Fibroblast of mammary gland (primary cell): ENCODE results near the gene MED13L.

Experiments used
- DNase-seq: peaks from one replicate; pipeline ENCODE4 v3.0.0-alpha.2; 2010; ENCODE audit warnings: low read depth
- H3K4me3 ChIP-seq: 2 replicates; pipeline ENCODE4 v1.5.1; 2011; ENCODE audit warnings: low read depth, mild to moderate bottlenecking, low read length, moderate library complexity; ENCODE audit not compliant: control insufficient read depth
- TF ChIP-seq, protein P1 (sequence below): conservative IDR thresholded peaks from 2 replicates; pipeline ENCODE4 v1.5.1; 2011; ENCODE audit warnings: low read depth, low read length, inconsistent platforms; ENCODE audit not compliant: control insufficient read depth, insufficient read depth

The MED13L gene

DNA sequence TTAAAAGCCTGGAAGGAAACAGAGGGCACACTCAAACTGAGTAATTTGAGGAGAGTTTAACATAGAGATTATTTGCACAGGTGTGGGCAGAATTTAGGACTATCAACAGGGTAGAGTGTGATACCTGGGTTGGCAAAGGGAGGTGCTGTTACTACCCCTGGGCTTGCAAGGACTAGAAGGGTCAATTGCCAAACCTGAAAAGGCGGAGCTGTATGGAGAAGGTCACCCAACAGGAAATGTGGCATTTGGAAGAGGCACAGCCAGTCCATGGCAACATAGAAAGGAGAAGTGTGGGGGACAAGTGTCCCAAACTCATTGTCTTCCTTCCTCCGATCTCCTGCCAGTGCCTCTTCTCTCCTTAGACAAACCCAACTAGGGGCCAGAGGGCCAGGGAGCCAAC lies 21.6 kb upstream of the MED13L start:
- no peak overlapping the region for H3K4me3 ChIP-seq
- DNase-seq = no peak
- TF ChIP-seq, protein P1, sequence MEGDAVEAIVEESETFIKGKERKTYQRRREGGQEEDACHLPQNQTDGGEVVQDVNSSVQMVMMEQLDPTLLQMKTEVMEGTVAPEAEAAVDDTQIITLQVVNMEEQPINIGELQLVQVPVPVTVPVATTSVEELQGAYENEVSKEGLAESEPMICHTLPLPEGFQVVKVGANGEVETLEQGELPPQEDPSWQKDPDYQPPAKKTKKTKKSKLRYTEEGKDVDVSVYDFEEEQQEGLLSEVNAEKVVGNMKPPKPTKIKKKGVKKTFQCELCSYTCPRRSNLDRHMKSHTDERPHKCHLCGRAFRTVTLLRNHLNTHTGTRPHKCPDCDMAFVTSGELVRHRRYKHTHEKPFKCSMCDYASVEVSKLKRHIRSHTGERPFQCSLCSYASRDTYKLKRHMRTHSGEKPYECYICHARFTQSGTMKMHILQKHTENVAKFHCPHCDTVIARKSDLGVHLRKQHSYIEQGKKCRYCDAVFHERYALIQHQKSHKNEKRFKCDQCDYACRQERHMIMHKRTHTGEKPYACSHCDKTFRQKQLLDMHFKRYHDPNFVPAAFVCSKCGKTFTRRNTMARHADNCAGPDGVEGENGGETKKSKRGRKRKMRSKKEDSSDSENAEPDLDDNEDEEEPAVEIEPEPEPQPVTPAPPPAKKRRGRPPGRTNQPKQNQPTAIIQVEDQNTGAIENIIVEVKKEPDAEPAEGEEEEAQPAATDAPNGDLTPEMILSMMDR = no peak

DNA sequence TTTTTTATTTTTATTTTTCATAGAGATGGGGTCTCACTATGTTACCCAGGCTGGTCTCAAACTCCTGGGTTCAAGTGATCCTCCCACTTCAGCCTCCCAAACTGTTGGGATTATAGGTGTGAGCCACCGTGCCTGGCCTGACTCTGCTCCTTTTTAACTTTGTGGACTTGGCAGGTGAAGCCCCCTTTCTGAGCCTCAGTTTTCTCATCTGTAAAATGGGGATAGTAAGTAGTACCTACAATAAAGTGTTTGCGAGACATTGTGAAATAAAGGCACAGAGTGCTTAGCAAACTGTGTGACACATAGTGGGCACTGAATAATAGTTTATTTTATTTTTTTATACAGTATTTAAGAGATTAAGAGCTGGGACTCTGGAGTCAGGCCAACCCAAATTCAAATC lies 21.1 kb upstream of the MED13L start:
- TF ChIP-seq, protein P1 = no peak
- no peak overlapping the region for H3K4me3 ChIP-seq
- no peak for DNase-seq

DNA sequence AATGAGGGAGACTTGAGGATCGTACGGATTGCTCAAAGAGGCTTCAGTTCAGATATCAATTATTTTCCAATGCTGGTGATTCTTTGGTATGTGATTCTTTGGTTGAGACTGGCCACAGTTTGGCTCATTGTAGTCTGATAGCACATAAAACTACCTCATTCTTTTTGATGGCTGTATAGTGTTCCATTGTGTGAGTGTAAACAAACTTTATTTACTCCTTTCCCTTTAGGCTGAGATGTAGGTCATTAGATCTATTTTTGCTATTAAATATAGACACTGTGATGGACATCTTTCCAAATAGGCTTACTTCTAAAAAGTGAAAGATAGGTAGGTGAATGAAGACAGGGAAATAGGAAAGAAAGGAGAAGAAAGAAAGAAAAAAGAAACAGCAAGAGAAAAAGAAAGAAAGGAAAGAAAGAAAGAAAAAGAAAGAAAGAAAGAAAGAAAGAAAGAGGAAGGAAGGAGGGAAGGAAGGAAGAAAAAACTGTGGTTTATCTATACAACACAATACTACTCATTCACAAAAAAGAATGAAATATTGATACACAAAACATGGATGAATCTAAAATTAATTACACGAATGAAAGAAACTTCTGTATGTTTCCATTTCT lies 19.8 kb upstream of the MED13L start:
- TF ChIP-seq, protein P1 = no peak
- no peak overlapping the region for H3K4me3 ChIP-seq
- DNase-seq = no peak

DNA sequence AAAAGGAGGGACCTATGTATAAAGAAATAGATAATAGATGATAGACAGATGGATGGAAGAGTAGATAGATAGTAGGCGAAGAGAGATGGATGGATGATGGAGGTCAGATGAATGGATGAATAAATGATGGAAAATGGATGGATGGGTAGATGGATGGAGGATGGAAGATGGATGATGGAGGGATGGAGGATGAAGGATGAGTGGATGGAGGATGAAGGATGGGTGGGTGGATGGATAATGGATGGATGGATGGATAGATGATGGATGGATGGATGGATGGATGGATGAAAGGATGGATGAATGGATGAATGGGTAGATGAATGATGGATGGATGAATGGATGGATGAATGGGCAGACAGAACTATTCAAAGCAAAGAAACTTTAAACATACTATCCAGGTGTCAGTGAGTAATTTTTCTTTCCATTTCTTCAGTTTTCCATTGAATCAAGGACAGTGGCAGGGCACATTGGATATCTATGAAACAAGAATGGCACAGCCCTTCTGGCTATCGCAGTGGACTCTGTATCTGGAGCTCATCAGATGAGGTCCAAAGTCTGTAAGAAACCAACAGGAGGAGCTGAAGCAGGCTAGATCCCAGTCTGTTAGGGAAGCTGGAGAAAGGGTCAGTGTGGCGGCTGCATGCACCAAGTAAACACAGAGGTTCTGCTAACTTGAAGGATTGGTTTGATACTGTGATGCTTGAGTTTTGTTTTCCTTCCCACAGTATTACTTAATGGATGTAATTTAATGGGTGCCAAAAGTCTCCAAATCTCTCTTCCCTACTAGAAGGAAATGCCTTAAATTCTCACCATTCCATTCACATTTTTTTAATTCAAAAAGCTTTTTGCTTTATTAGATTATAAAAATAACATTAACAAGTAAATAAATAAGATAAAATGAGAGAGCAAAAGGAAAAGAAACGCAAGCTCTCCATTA lies 18.1 kb upstream of the MED13L start:
- DNase-seq = no peak
- TF ChIP-seq, protein P1 = no peak
- no peak overlapping the region for H3K4me3 ChIP-seq

DNA sequence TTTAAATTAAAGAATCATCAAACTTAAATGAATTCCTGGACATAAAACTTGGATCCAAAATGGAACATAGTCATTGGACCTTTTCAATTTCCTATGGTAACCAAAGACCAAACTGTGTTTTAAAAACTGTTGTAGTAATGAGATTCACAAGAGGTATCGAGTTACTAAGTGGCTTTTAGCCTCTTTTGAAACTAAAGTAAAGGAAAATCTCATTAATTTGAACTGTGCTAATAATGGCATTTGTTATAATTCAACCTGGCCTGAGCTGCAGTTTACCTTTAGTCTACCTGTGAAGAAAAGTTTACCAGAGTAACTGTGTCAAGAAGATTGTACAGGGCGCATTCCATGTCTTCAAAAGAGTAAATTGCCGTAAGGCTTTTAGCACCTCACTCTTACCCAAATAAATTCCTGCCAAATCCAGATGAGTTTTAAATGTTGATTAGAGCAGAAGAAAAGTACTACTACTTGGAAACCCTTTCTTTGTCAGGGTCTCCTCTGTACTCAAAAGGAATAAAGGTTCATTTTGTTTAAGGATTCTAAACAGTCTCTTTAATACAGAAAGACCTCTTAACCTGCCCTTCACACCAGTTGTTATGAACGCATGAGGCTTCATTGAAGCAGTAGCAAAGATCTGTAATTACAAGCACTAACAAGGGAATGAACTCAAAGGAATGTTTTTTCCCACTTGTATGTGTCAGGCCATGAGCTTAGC lies 17.1 kb upstream of the MED13L start:
- no peak overlapping the region for H3K4me3 ChIP-seq
- no peak for DNase-seq
- TF ChIP-seq, protein P1 = no peak

DNA sequence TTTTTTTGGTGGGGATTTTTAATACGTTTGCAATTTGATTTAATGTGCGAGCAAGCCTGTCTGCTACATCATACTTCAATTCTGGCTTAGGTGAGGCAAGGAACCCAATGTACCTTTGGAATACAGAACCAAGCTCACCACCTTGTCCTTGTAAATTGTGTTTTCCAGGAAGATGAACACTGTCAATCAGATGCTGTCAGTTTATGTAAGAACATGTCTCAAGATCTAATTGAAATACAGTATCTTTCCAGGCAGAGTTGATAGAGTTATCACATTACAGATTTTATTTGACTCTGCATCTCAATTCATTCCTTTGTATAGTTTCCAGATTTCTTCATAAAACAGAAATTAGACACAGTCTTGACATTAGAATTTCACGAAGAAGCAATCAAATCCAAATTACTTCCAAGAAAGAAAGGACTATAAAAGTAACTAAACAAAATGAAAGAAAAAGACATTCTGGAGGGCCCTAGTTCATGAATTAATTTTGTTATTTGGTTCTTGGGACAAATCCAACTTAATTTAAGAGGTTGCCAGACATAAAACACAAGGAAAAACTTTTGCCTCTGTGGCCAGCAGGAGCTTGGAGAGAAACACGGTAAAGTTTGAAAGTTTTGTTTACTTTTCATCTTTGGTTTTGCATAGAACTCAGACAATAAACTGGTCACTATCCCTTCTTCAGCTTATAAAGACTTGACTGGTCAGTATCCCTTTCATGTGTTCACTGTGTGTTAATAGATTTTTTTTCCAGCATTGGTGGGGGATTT lies 16.4 kb upstream of the MED13L start:
- H3K4me3 ChIP-seq = no peak overlapping the region
- DNase-seq = no peak
- TF ChIP-seq, protein P1 = no peak
